H9 (cell line): ENCODE results near the gene TMEM182. TPM values are rescaled to one million over a fixed set of nuclear protein-coding genes. Genes with fewer than 3 reads are reported as not detected.

ENCODE experiments used
- DNase-seq: peaks from one replicate; pipeline ENCODE4 v3.0.0-alpha.2; 2017
- H2AFZ ChIP-seq: one replicate; pipeline ENCODE4 v1.6.1; 2013; ENCODE audit warnings: mild to moderate bottlenecking, low read length, control low read depth, moderate library complexity
- H2AK5ac ChIP-seq: 2 replicates; pipeline ENCODE4 v1.6.1; 2013; ENCODE audit warnings: low read length, control low read depth, mixed read lengths; ENCODE audit not compliant: insufficient read length
- H2BK120ac ChIP-seq: one replicate; pipeline ENCODE4 v1.6.1; 2013; ENCODE audit warnings: low read depth, mild to moderate bottlenecking, low read length, control low read depth, inconsistent platforms; ENCODE audit not compliant: poor library complexity, severe bottlenecking
- H2BK12ac ChIP-seq: 2 replicates; pipeline ENCODE4 v1.6.1; 2013; ENCODE audit warnings: low read length, control low read depth, mixed read lengths, low read depth; ENCODE audit not compliant: insufficient read length
- H2BK15ac ChIP-seq: 2 replicates; pipeline ENCODE4 v1.6.1; 2013; ENCODE audit warnings: low read depth, low read length, control low read depth
- H2BK20ac ChIP-seq: one replicate; pipeline ENCODE4 v1.6.1; 2013; ENCODE audit warnings: low read depth, mild to moderate bottlenecking, low read length, control low read depth, inconsistent platforms; ENCODE audit not compliant: poor library complexity, severe bottlenecking
- H2BK5ac ChIP-seq: 2 replicates; pipeline ENCODE4 v1.6.1; 2013; ENCODE audit warnings: low read length, control low read depth, mixed read lengths; ENCODE audit not compliant: insufficient read length
- H3K14ac ChIP-seq: 2 replicates; pipeline ENCODE4 v1.6.1; 2013; ENCODE audit warnings: low read length, control low read depth; ENCODE audit not compliant: insufficient read depth
- H3K18ac ChIP-seq: 2 replicates; pipeline ENCODE4 v1.6.1; 2013; ENCODE audit warnings: low read depth, mild to moderate bottlenecking, mixed read lengths, low read length, control low read depth; ENCODE audit not compliant: insufficient read length
- H3K23ac ChIP-seq: 2 replicates; pipeline ENCODE4 v1.6.1; 2013; ENCODE audit warnings: low read length, control low read depth, mixed read lengths, low read depth; ENCODE audit not compliant: insufficient read length
- H3K23me2 ChIP-seq: 2 replicates; pipeline ENCODE4 v1.6.1; 2013; ENCODE audit warnings: low read depth, mild to moderate bottlenecking, mixed read lengths, low read length, control low read depth; ENCODE audit not compliant: insufficient read length, poor library complexity, severe bottlenecking
- H3K27ac ChIP-seq: 2 replicates; pipeline ENCODE4 v1.5.1; 2013; ENCODE audit warnings: low read length, control low read depth, mixed read lengths, low read depth; ENCODE audit not compliant: insufficient read length
- H3K27me3 ChIP-seq: 2 replicates; pipeline ENCODE4 v1.6.1; 2013; ENCODE audit warnings: low read length, control low read depth, inconsistent platforms; ENCODE audit not compliant: insufficient read depth
- H3K4ac ChIP-seq: 2 replicates; pipeline ENCODE4 v1.6.1; 2013; ENCODE audit warnings: low read depth, mild to moderate bottlenecking, control low read depth, inconsistent platforms, low read length, moderate library complexity
- H3K4me1 ChIP-seq: 2 replicates; pipeline ENCODE4 v1.6.1; 2013; ENCODE audit warnings: low read length, control low read depth, inconsistent platforms; ENCODE audit not compliant: insufficient read depth
- H3K4me2 ChIP-seq: 2 replicates; pipeline ENCODE4 v1.6.1; 2013; ENCODE audit warnings: low read length, control low read depth, mixed read lengths; ENCODE audit not compliant: insufficient read length, insufficient read depth
- H3K56ac ChIP-seq: 2 replicates; pipeline ENCODE4 v1.6.1; 2013; ENCODE audit warnings: low read depth, mild to moderate bottlenecking, mixed read lengths, low read length, control low read depth; ENCODE audit not compliant: insufficient read length
- H3K79me1 ChIP-seq: 2 replicates; pipeline ENCODE4 v1.6.1; 2013; ENCODE audit warnings: low read depth, mild to moderate bottlenecking, moderate library complexity, low read length, control low read depth, inconsistent platforms; ENCODE audit not compliant: insufficient read depth, poor library complexity, severe bottlenecking
- H3K79me2 ChIP-seq: 2 replicates; pipeline ENCODE4 v1.6.1; 2013; ENCODE audit warnings: low read length, control low read depth, inconsistent platforms; ENCODE audit not compliant: insufficient read depth
- H3K9ac ChIP-seq: 2 replicates; pipeline ENCODE4 v1.6.1; 2013; ENCODE audit warnings: low read length, control low read depth, mixed read lengths; ENCODE audit not compliant: insufficient read length; ENCODE audit errors: extremely low read depth
- H3K9me3 ChIP-seq: one replicate; pipeline ENCODE4 v1.6.1; 2013; ENCODE audit warnings: low read depth, low read length, inconsistent platforms; ENCODE audit not compliant: control insufficient read depth
- H3T11ph ChIP-seq: one replicate; pipeline ENCODE4 v1.6.1; 2013; ENCODE audit warnings: mild to moderate bottlenecking, low read length, control low read depth, inconsistent platforms
- H4K20me1 ChIP-seq: one replicate; pipeline ENCODE4 v1.6.1; 2013; ENCODE audit not compliant: control insufficient read depth, insufficient read length, insufficient read depth
- H4K5ac ChIP-seq: 2 replicates; pipeline ENCODE4 v1.6.1; 2013; ENCODE audit warnings: low read depth, mild to moderate bottlenecking, mixed read lengths, low read length, control low read depth; ENCODE audit not compliant: insufficient read length
- H4K8ac ChIP-seq: replicated peaks from 2 replicates; pipeline ENCODE4 v1.6.1; 2013; ENCODE audit warnings: low read length, control low read depth, mixed read lengths, low read depth; ENCODE audit not compliant: insufficient read length
- H4K91ac ChIP-seq: 2 replicates; pipeline ENCODE4 v1.6.1; 2013; ENCODE audit warnings: low read depth, mild to moderate bottlenecking, moderate library complexity, mixed read lengths, low read length, control low read depth; ENCODE audit not compliant: insufficient read length
- H3K27ac Mint-ChIP-seq, 3 experiments: 2 replicates in 2 of 3; 3 replicates in 1 of 3; pipeline ENCODE4 v1.8.0; 2020 to 2021; ENCODE audit warnings: mixed read lengths in 3 of 3, mild to moderate bottlenecking in 1 of 3, moderate library complexity in 1 of 3
- H3K27me3 Mint-ChIP-seq: 2 replicates; pipeline ENCODE4 v1.8.0; 2021; ENCODE audit warnings: low read depth, mild to moderate bottlenecking, moderate library complexity, mixed read lengths
- H3K36me3 Mint-ChIP-seq, 3 experiments: 2 replicates in 2 of 3; 3 replicates in 1 of 3; pipeline ENCODE4 v1.8.0; 2020 to 2021; ENCODE audit warnings: low read depth in 3 of 3, mixed read lengths in 3 of 3; ENCODE audit not compliant: insufficient read depth in 1 of 3
- H3K4me1 Mint-ChIP-seq, 2 experiments: 2 replicates each; pipeline ENCODE4 v1.8.0; 2020; ENCODE audit warnings: mixed read lengths in 2 of 2
- H3K4me3 Mint-ChIP-seq, 2 experiments: 2 replicates in 1 of 2; 3 replicates in 1 of 2; pipeline ENCODE4 v1.8.0; 2020 to 2021; ENCODE audit warnings: mild to moderate bottlenecking in 2 of 2, mixed read lengths in 2 of 2, moderate library complexity in 1 of 2
- H3K9me3 Mint-ChIP-seq, 2 experiments: 2 replicates in 1 of 2; 3 replicates in 1 of 2; pipeline ENCODE4 v1.8.0; 2020; ENCODE audit warnings: mild to moderate bottlenecking in 2 of 2, mixed read lengths in 2 of 2, moderate library complexity in 1 of 2
- total RNA-seq: library from RNA; stranded (reverse); gene quantifications from 2 replicates; pipeline ENCODE4 v1.2.1, GENCODE V29; 2021
- TF ChIP-seq, protein P1 (sequence below): fragments of 200-600 bp; sonication (generic); conservative IDR thresholded peaks from 3 replicates; pipeline ENCODE4 v1.8.0; 2021; ENCODE audit warnings: antibody characterized with exemption, mild to moderate bottlenecking

The TMEM182 gene
- total RNA-seq, 1 experiment from 2014 or later = 3.6 TPM

DNA sequence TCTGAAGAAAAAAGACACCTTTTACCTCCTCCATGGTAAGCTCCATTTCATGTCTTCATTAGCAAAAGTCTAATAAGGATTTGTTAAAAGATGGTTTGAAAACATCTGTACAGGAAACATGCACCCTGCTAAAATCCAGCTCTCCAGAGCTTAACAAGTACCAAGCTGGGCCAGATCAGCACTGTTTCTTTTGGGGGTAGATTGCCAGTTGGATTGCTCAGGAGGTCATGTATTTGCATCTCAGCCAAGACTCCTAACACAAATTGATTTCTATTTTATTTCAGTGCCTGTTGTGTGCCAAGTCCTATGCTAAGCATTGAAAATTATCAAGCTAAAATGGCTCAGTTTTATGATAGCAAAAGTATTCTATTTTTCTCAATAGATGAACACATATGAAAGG is 3.4 kb upstream of the TMEM182 start:
- Histone ChIP-seq H3K27ac (no peak overlapping the region), H2AFZ (no peak overlapping the region), H2BK5ac (no peak overlapping the region), H3K4ac (no peak overlapping the region), H2BK120ac (no peak overlapping the region), H4K5ac (no peak overlapping the region), H3K27me3 (no peaks in the 10 kb centered on the region), H3K79me2 (no peaks in the 10 kb centered on the region), H3K14ac (no peak overlapping the region), H3K4me2 (no peak overlapping the region), H4K8ac (no peak overlapping the region), H3K9ac (no peak overlapping the region), H2BK20ac (no peak overlapping the region), H3K18ac (no peak overlapping the region), H3K56ac (no peak overlapping the region), H2BK15ac (no peak overlapping the region), H3K23ac (no peak overlapping the region), H2AK5ac (no peak overlapping the region), H4K91ac (no peak overlapping the region), H3K4me1 (no peaks in the 10 kb centered on the region), H3K23me2 (no peaks in the 10 kb centered on the region), H3K9me3 (no peaks in the 10 kb centered on the region), H3T11ph (no peak overlapping the region), H4K20me1 (no peaks in the 10 kb centered on the region), H2BK12ac (no peak overlapping the region), H3K79me1 (no peaks in the 10 kb centered on the region)
- Mint-ChIP-seq H3K27me3 (no peaks in the 10 kb centered on the region), H3K4me3 (no peak overlapping the region), H3K27ac (no peak overlapping the region; a peak in 1 of 7 replicates), H3K9me3 (no peaks in the 10 kb centered on the region), H3K36me3 (peaks cover 0 to 2% (median 0%) of the 10 kb centered on the region in 3 experiments; a peak in 1 of 7 replicates), H3K4me1 (no peaks in the 10 kb centered on the region)
- DNase-seq = no peak
- TF ChIP-seq, protein P1, sequence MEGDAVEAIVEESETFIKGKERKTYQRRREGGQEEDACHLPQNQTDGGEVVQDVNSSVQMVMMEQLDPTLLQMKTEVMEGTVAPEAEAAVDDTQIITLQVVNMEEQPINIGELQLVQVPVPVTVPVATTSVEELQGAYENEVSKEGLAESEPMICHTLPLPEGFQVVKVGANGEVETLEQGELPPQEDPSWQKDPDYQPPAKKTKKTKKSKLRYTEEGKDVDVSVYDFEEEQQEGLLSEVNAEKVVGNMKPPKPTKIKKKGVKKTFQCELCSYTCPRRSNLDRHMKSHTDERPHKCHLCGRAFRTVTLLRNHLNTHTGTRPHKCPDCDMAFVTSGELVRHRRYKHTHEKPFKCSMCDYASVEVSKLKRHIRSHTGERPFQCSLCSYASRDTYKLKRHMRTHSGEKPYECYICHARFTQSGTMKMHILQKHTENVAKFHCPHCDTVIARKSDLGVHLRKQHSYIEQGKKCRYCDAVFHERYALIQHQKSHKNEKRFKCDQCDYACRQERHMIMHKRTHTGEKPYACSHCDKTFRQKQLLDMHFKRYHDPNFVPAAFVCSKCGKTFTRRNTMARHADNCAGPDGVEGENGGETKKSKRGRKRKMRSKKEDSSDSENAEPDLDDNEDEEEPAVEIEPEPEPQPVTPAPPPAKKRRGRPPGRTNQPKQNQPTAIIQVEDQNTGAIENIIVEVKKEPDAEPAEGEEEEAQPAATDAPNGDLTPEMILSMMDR = no peak
